Measurements from ENCODE around the gene PHYHIPL. TPM values are rescaled to one million over a fixed set of nuclear protein-coding genes. Genes with fewer than 3 reads are reported as not detected.

The PHYHIPL gene
- total RNA-seq, 1 donor from 2014 or later = not detected

DNA sequence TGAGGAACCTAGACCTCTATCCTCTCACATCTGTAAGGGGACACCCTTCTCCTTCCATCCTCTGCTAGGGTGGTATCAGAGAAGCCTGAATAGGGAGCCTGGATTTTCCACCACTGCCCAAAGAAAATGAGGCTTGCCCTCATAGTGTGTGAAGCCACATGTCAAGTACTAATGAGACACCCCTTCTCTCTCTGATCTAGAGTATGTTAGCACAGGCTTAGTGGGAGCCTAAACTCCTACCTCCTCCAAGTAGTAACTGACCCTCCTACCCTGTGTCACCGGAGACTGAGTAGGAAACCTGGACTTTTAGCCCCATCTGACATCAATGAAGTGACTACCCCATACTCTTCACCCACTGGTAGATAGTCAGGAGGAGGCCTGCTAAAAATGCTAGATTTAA, 65.6 kb downstream of the PHYHIPL start:
- Histone ChIP-seq H3K27ac (no peak overlapping the region), H3K4me1 (no peaks in the 10 kb centered on the region), H3K4me3 (no peak overlapping the region), H3K36me3 (no peaks in the 10 kb centered on the region), H3K27me3 (no peaks in the 10 kb centered on the region), H3K9me3 (no peaks in the 10 kb centered on the region)
- no peak for DNase-seq (ENCODE audit: low spot score in 2 of 2)
- no peak for TF ChIP-seq CTCF (IDR thresholded peaks at IDR 0.05)
- intact Hi-C loops (cut with DNase I) = loop anchor here (5.0 to 10.0 kb wide), 4 partner anchors 223 to 793 kb away; no protein-coding TSS in a partner anchor

DNA sequence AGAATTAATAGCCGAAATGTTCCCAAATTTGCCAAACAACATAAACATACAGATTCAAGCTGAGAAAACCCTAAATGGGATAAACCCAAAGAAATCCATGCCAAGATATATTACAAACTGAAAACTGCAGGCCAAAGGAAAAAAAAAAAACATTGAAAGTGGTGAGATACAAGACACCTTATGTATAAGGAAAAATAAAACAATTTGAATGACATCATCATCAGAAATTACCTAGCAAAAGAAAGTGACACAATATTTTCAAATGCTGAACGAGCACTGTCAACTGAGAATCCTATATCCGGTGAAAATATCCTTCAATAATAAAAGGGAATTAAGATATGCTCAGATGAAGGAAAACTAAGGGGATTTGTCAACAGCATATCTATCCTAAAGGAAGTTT, 66.5 kb downstream of the PHYHIPL start:
- Histone ChIP-seq H3K4me1 (no peaks in the 10 kb centered on the region), H3K9me3 (no peaks in the 10 kb centered on the region), H3K27me3 (no peaks in the 10 kb centered on the region), H3K27ac (no peak overlapping the region), H3K36me3 (no peaks in the 10 kb centered on the region), H3K4me3 (no peak overlapping the region)
- intact Hi-C loops (cut with DNase I) = loop anchor here (5.0 to 10.0 kb wide), 4 partner anchors 222 to 792 kb away; no protein-coding TSS in a partner anchor
- DNase-seq (ENCODE audit: low spot score in 2 of 2) = no peak
- no peak for TF ChIP-seq CTCF (IDR thresholded peaks at IDR 0.05)

- intact Hi-C loops (cut with DNase I) = loop anchor here (5.0 to 10.0 kb wide), 4 partner anchors 221 to 791 kb away; no protein-coding TSS in a partner anchor
- Histone ChIP-seq H3K4me3 (no peak overlapping the region), H3K27me3 (no peaks in the 10 kb centered on the region), H3K36me3 (no peaks in the 10 kb centered on the region), H3K4me1 (no peaks in the 10 kb centered on the region), H3K9me3 (no peaks in the 10 kb centered on the region), H3K27ac (no peak overlapping the region)
- no peak for TF ChIP-seq CTCF (IDR thresholded peaks at IDR 0.05)
- no peak for DNase-seq (ENCODE audit: low spot score in 2 of 2)
Observed at GRCh38 chr10:59243611-59244195, 67.3 kb downstream of the PHYHIPL start.

DNA sequence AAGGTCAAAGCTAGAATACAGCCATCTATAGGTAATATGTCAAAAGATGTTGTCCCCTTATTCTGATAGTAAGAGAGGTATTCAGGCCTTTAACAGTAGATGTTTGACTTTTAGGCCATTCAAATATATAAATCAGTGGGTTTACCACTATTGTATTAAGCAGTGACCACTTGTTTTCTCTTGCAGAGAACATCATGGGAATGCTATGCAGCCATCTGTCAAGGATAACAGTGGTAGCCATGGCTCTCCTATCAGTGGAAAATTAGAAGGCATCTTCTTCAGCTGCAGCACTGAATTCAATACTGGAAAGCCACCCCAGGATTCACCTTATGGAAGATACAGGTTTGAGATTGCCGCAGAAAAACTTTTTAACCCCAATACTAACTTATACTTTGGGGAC, 68.4 kb downstream of the PHYHIPL start:
- no peak overlapping the region for H3K27ac ChIP-seq
- intact Hi-C loops (cut with DNase I) = loop anchor here (5.0 to 10.0 kb wide), 4 partner anchors 220 to 790 kb away; no protein-coding TSS in a partner anchor
- no peaks in the 10 kb centered on the region for H3K4me1 ChIP-seq
- TF ChIP-seq CTCF (IDR thresholded peaks at IDR 0.05) = no peak
- H3K27me3 ChIP-seq = no peaks in the 10 kb centered on the region
- no peak overlapping the region for H3K4me3 ChIP-seq
- no peaks in the 10 kb centered on the region for H3K9me3 ChIP-seq
- DNase-seq (ENCODE audit: low spot score in 2 of 2) = no peak
- no peaks in the 10 kb centered on the region for H3K36me3 ChIP-seq

GRCh38 chr10:59245686-59246085, 69.2 kb downstream of the PHYHIPL start:
- TF ChIP-seq CTCF (IDR thresholded peaks at IDR 0.05) = no peak
- no peak overlapping the region for H3K4me3 ChIP-seq
- no peak overlapping the region for H3K27ac ChIP-seq
- no peaks in the 10 kb centered on the region for H3K27me3 ChIP-seq
- H3K36me3 ChIP-seq = no peaks in the 10 kb centered on the region
- intact Hi-C loops (cut with DNase I) = loop anchor here (10.0 kb wide), 2 partner anchors 219 to 789 kb away; no protein-coding TSS in a partner anchor
- DNase-seq (ENCODE audit: low spot score in 2 of 2) = no peak
- H3K4me1 ChIP-seq = no peaks in the 10 kb centered on the region
- no peaks in the 10 kb centered on the region for H3K9me3 ChIP-seq

All from ascending aorta (tissue), 2 donors.